HT-29 (cell line): Measurements from ENCODE around the gene FAM81A. TPM values are rescaled to one million over a fixed set of nuclear protein-coding genes. Genes with fewer than 3 reads are reported as not detected.
"Not testable (repeated sequence)": the region's sequence is repeated elsewhere in the genome, so short reads cannot be mapped to it uniquely, and the experiment has no call there.

ENCODE experiments used
- DNase-seq: peaks from one replicate; pipeline ENCODE4 v3.0.0-alpha.2; 2015; ENCODE audit warnings: low spot score
- total RNA-seq: library from RNA; depleted of rRNA; stranded (reverse); fragments of >200 nt; shearing (Covaris generic); gene quantifications from 2 replicates; pipeline ENCODE4 v1.2.3, GENCODE V29; 2014

FAM81A gene
- total RNA-seq, 1 experiment from 2014 or later = 17.9 TPM

GRCh38 chr15:59424616-59425015, 13.4 kb upstream of the FAM81A start:
- DNase-seq = peak; percentile 30

GRCh38 chr15:59428898-59429297, 9.1 kb upstream of the FAM81A start:
- DNase-seq = not testable (repeated sequence)

- no peak for DNase-seq
Measured at GRCh38 chr15:59432389-59432788, 5.6 kb upstream of the FAM81A start.

- DNase-seq = no peak
Measured at GRCh38 chr15:59434481-59434880, 3.5 kb upstream of the FAM81A start.

GRCh38 chr15:59436774-59437141, 1.2 kb upstream of the FAM81A start:
- peak; percentile 30 for DNase-seq

GRCh38 chr15:59437142-59437816, 707 bp upstream of the FAM81A start:
- DNase-seq = no peak

GRCh38 chr15:59438625-59439290, 772 bp downstream of the FAM81A start:
- peak; percentile 81 for DNase-seq

- no peak for DNase-seq
Measured at GRCh38 chr15:59439576-59439975, 1.6 kb downstream of the FAM81A start.

- DNase-seq = no peak
Measured at GRCh38 chr15:59443341-59444072, 5.5 kb downstream of the FAM81A start.

- no peak for DNase-seq
Measured at GRCh38 chr15:59444081-59444835, 6.3 kb downstream of the FAM81A start.

GRCh38 chr15:59444980-59445545, 7.1 kb downstream of the FAM81A start:
- no peak for DNase-seq

- no peak for DNase-seq
Measured at GRCh38 chr15:59446232-59446957, 8.4 kb downstream of the FAM81A start.

- no peak for DNase-seq
Measured at GRCh38 chr15:59447367-59447766, 9.4 kb downstream of the FAM81A start.

GRCh38 chr15:59448871-59449270, 10.9 kb downstream of the FAM81A start:
- DNase-seq = no peak

GRCh38 chr15:59453474-59454215, 15.7 kb downstream of the FAM81A start:
- no peak for DNase-seq

- DNase-seq = peak; percentile 91
Measured at GRCh38 chr15:59456114-59456513, 18.1 kb downstream of the FAM81A start.

- peak; percentile 34 for DNase-seq
Measured at GRCh38 chr15:59457103-59457502, 19.1 kb downstream of the FAM81A start.

GRCh38 chr15:59461521-59461920, 23.5 kb downstream of the FAM81A start:
- DNase-seq = no peak

GRCh38 chr15:59473226-59473625, 35.2 kb downstream of the FAM81A start:
- no peak for DNase-seq

GRCh38 chr15:59475161-59475560, 37.2 kb downstream of the FAM81A start:
- DNase-seq = not testable (repeated sequence)
